Ovary (tissue), 9 donors: ENCODE data around the gene GMFB. TPM values are rescaled to one million over a fixed set of nuclear protein-coding genes. Genes with fewer than 3 reads are reported as not detected.
"Not testable (repeated sequence)": the region's sequence is repeated elsewhere in the genome, so short reads cannot be mapped to it uniquely, and the experiment has no call there.

Experiments
- DNase-seq, 5 donors: peaks; one replicate each; pipeline ENCODE4 v3.0.0-alpha.2; 2019 to 2020
- H3K27ac ChIP-seq, 2 donors: fragments of 200-600 bp; one replicate each; pipeline versions ENCODE4 v1.5.1 to v1.8.0; 2019 to 2022
- H3K27me3 ChIP-seq: fragments of 200-600 bp; one replicate; pipeline ENCODE4 v1.8.0; 2022
- H3K36me3 ChIP-seq: fragments of 200-600 bp; sonication (generic); one replicate; pipeline ENCODE4 v1.5.1; 2019
- H3K4me1 ChIP-seq: one replicate; pipeline ENCODE4 v1.8.1; 2013; ENCODE audit warnings: mild to moderate bottlenecking, moderate library complexity; ENCODE audit not compliant: insufficient read depth
- H3K4me3 ChIP-seq: fragments of 200-600 bp; sonication (generic); one replicate; pipeline ENCODE4 v1.5.1; 2017
- H3K9me3 ChIP-seq, 2 donors: fragments of 200-600 bp in 1 of 2; sonication (generic) in 1 of 2; one replicate each; pipeline versions ENCODE4 v1.5.1 to v1.8.1; 2013 to 2019; ENCODE audit warnings: mild to moderate bottlenecking in 1 of 2, moderate library complexity in 1 of 2
- EP300 ChIP-seq: sonication (generic); formaldehyde crosslinking; IDR thresholded peaks from one replicate; pipeline ENCODE4 v1.6.1; 2017; ENCODE audit warnings: antibody characterized with exemption
- POLR2A ChIP-seq: fragments of 450-650 bp; IDR thresholded peaks from one replicate; pipeline ENCODE4 v1.6.1; 2017; ENCODE audit warnings: antibody characterized with exemption, mild to moderate bottlenecking, moderate library complexity
- WGBS, 3 donors: extraction: QIAGEN DNeasy Blood & Tissue Kit in 1 of 3; methylation state at CpG; one replicate each; pipeline versions ENCODE4 v1.1.5 to v1.1.7; 2013 to 2017; 5-methylcytosine and 5-hydroxymethylcytosine counted together
- intact Hi-C, 4 donors: fragments of 100-400 bp; cut with DNase I; formaldehyde crosslinking; loops; one replicate each; pipeline versions ENCODE4 v1.11.0 to v1.15.1; 2022 to 2023
- polyA plus RNA-seq, 2 donors: library from polyadenylated mRNA; stranded (reverse); fragments of 200-250 nt in 1 of 2; fragments of 350-450 nt in 1 of 2; fragmentation: Illumina TruSeq in 1 of 2; extraction: RNeasy Lipid Tissue Mini Kit (QIAGEN cat#74804) in 1 of 2; gene quantifications; one replicate each; pipeline ENCODE4 v1.2.3, GENCODE V29; 2013 to 2014
- total RNA-seq, 7 donors: library from RNA; depleted of rRNA in 2 of 7; stranded (reverse); fragments of >200 nt in 2 of 7; fragmentation: NEBNext Ultra II Directional in 3 of 7; extraction: Animal tissue kit (Norgen Biotek cat#: 25700) in 3 of 7; gene quantifications; one replicate each; pipeline versions ENCODE4 v1.1.0 to v1.2.4, GENCODE V29; 2016 to 2023
- TF ChIP-seq, protein P1 (sequence below), 3 donors: fragments of 450-650 bp in 2 of 3; fragments of 200-600 bp in 1 of 3; IDR thresholded peaks; one replicate each; pipeline versions ENCODE4 v1.5.1 to v1.8.0; 2016 to 2022; ENCODE audit warnings: antibody characterized with exemption in 3 of 3, mild to moderate bottlenecking in 1 of 3
- donor health status: DM: no; HTN: no; CAD: no; lungs with moderate emphysema.
- donor health status: DM: no; HTN: no; CAD: no.
- donor health status: Bipolar disorder and iron deficiency.
- donor health status: DM: yes; HTN: yes; CAD: no.
- donor health status: DM: no; HTN: no; CAD: no.
- donor health status: DM: yes; HTN: yes; CAD: no.

The GMFB gene
- total and polyA plus RNA-seq, 9 donors = 14.1 to 65.5 (median 30.0) TPM

DNA sequence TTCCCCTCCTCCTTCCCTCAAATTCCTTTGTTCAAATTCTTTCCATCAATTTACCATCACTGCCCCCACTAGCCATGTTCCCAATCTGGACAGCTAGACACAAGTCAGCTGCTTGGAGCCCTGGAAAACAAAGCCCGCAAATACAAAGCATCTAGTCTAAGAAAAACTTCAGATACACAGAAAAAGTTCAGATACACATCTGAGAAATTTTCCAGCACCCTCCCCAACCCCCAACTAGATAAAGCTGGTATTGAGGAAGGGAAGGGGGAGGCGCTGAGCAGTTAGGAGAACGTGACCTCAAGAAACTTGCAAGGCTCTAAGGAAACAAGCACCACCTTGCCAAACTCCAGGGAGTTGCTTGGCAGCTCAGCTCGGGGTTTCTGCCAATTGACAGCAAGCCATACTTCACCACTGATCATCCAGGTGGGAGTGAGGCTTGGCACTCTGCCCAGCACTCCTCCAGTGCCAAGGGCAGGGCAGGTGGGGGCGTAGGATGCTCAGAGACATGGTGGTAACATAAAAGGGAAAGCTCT lies 42.6 kb downstream of the GMFB start:
- H3K36me3 ChIP-seq = no peaks in the 10 kb centered on the region
- no peaks in the 10 kb centered on the region for H3K27me3 ChIP-seq
- no peaks in the 10 kb centered on the region for H3K9me3 ChIP-seq
- intact Hi-C loops = no loop called here
- TF ChIP-seq EP300 = no peak
- WGBS, 3 donors = 3 to 7% (median 4%) methylated on average over 5 of the region's 5 CpGs
- peak; percentile 29 to 69 (median 55) for DNase-seq
- H3K4me3 ChIP-seq = no peak overlapping the region
- peaks cover 5% of the 10 kb centered on the region for H3K4me1 ChIP-seq
- no peak overlapping the region for H3K27ac ChIP-seq

DNA sequence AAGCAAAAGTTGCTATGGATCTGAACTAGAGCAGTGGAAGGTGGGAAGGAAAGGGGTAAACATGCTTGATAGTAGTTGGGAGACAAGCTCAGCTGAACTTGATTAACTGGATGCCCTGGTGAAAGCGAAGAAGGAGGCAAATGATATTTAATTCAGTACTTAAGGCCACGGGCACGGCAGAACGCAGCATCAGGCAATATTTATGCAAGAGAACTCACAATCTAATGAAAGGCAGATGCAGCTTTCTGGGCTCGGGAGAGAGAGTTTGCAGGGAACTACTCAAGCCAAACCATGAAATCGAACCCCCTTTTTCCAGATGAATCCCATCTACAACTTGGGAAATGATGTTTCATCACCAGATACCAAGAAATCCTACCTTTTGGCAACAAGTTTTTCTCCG lies 44.1 kb downstream of the GMFB start:
- H3K36me3 ChIP-seq = no peaks in the 10 kb centered on the region
- DNase-seq = no peak
- H3K4me1 ChIP-seq = peaks cover 9% of the 10 kb centered on the region
- WGBS, 3 donors = 71 to 86% (median 80%) methylated on average over 7 of the region's 7 CpGs
- TF ChIP-seq POLR2A (no peak), EP300 (no peak)
- TF ChIP-seq, protein P1, sequence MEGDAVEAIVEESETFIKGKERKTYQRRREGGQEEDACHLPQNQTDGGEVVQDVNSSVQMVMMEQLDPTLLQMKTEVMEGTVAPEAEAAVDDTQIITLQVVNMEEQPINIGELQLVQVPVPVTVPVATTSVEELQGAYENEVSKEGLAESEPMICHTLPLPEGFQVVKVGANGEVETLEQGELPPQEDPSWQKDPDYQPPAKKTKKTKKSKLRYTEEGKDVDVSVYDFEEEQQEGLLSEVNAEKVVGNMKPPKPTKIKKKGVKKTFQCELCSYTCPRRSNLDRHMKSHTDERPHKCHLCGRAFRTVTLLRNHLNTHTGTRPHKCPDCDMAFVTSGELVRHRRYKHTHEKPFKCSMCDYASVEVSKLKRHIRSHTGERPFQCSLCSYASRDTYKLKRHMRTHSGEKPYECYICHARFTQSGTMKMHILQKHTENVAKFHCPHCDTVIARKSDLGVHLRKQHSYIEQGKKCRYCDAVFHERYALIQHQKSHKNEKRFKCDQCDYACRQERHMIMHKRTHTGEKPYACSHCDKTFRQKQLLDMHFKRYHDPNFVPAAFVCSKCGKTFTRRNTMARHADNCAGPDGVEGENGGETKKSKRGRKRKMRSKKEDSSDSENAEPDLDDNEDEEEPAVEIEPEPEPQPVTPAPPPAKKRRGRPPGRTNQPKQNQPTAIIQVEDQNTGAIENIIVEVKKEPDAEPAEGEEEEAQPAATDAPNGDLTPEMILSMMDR (IDR thresholded peaks at IDR 0.05) = no peak
- H3K27me3 ChIP-seq = no peaks in the 10 kb centered on the region
- no peak overlapping the region for H3K27ac ChIP-seq
- intact Hi-C loops = no loop called here
- H3K4me3 ChIP-seq = no peak overlapping the region
- H3K9me3 ChIP-seq = no peaks in the 10 kb centered on the region

DNA sequence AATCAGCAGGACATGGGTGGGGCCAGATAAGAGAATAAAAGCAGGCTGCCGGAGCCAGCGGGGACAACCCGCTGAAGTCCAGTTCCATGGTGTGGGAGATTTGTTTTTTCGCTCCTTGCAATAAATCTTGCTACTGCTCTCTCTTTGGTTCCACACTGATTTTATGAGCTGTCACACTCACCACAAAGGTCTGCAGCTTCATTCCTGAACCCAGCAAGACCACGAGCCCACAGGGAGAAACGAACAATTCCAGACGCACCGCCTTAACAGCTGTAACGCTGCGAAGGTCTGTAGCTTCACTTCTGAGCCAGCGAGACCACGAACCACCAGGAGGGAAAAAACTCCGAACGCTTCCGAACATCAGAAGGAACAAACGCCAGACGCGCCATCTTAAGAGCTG lies 44.8 kb downstream of the GMFB start:
- intact Hi-C loops = no loop called here
- Histone ChIP-seq H3K9me3 (no peaks in the 10 kb centered on the region), H3K27ac (no peak overlapping the region), H3K4me1 (peaks cover 9% of the 10 kb centered on the region), H3K4me3 (no peak overlapping the region), H3K27me3 (no peaks in the 10 kb centered on the region), H3K36me3 (no peaks in the 10 kb centered on the region)
- DNase-seq = no peak
- WGBS, 3 donors = 76 to 86% (median 83%) methylated on average over 18 of the region's 18 CpGs
- TF ChIP-seq EP300 (no peak), POLR2A (no peak)
- TF ChIP-seq, protein P1 (IDR thresholded peaks at IDR 0.05) = no peak

DNA sequence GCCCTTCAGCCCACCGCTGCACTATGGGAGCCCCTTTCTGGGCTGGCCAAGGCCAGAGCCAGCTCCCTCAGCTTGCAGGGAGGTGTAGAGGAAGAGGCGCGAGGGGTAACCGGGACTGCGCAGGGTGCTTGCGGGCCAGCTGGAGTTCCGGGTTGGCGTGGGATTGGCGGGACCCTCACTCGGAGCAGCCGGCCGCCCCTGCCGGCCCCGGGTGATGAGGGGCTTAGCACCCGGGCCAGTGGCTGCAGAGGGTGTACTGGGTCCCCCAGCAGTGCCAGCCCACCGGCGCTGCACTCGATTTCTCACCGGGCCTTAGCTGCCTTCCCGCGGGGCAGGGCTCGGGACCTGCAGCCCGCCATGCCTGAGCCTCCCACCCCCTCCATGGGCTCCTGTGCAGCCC lies 45.8 kb downstream of the GMFB start:
- peak in 1 of 5 donors; percentile 22 for DNase-seq
- H3K27me3 ChIP-seq, H3K27ac ChIP-seq, H3K36me3 ChIP-seq, H3K9me3 ChIP-seq, H3K4me3 ChIP-seq, H3K4me1 ChIP-seq, intact Hi-C loops: not testable (repeated sequence)
- 90 to 97% (median 96%) methylated on average over 15 to 22 of the region's 23 CpGs for WGBS, 3 donors

DNA sequence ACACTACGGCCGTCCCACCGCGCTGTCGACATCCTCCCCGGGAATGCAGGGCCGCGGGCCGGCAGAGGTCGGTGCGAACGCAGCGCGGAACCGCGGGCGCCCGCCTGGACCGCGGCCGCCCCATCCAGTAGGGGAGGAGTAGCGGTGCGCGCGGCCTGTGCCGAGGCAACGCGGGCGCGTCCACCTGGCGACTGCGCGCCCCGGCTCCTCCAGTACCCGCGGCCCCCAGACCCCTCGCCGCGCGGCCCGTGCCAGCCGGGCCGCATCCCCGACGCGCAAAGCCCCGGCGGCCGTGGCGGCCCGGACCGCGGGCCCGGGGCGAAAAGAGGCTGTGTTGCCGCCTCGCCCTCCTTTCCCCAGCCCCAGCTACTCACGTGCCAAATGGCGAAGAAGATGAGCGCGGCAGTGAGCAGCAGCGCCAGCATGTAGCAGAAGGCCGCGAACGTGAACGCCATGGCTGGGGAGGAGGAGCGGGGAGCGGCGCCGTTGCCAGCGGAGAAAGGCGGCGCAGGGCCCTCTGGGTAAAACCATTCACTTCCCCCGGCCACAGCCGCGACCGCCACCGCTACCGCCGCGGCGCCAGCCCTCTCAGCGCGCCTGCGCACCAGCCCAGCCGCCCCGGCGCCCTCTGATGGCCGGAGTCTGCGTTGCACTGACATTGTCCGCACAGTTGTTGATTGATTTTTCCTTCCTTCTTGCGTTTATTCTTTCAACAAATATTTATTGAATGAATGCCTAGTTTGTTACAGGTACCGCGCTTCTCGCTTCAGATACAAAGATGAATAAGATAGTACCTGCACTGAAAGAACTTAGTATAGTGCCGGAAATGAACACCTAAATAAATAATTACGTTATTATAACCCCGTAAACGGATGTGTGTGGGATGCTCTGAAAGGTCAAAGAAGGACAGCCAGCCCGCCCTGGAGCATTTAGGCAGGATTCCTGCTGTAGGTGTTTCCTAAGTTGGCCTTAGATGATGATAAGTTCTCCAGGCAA lies 47.6 kb downstream of the GMFB start, which contains the start of gene CNIH1:
Gene CNIH1, minus strand, starts transcription at position 502 of the 996 bp plus-strand sequence. Its CDS starts 47 bp downstream, at position 455.
- peaks cover 10% of the 10 kb centered on the region for H3K4me1 ChIP-seq
- intact Hi-C loops = loop anchor here in 1 of 4 donors (1.0 kb wide), 1 partner anchor 48 kb away; no protein-coding TSS in a partner anchor
- TF ChIP-seq EP300 (no peak), POLR2A (no peak)
- TF ChIP-seq, protein P1 (IDR thresholded peaks at IDR 0.05) = peak; percentile 85 to 99 (median 95)
- no peaks in the 10 kb centered on the region for H3K36me3 ChIP-seq
- 0% methylated on average over 72 to 100 of the region's 100 CpGs for WGBS, 3 donors
- H3K27ac ChIP-seq = peak within 1 kb of the TSS; percentile 84 to 97
- DNase-seq = peak; percentile 88 to 95 (median 92)
- H3K9me3 ChIP-seq = no peaks in the 10 kb centered on the region
- no peaks in the 10 kb centered on the region for H3K27me3 ChIP-seq
- peak within 1 kb of the TSS; percentile 80 for H3K4me3 ChIP-seq
